Endothelial cell of umbilical vein (primary cell): ENCODE data around the gene SCGN. TPM values are rescaled to one million over a fixed set of nuclear protein-coding genes. Genes with fewer than 3 reads are reported as not detected.

ENCODE experiments used
- BruUV-seq: library from RNA; stranded (reverse); fragments of 400-500 nt; replicated peaks from 2 replicates; lab custom pipeline; 2021; lab: Mats Ljungman, UMichigan
- CTCF ChIA-PET: fragments of 300-600, 350-600 bp; sonication (Branson Sonifier 250); formaldehyde crosslinking; loops from one replicate; lab custom pipeline; 2021; ENCODE audit warnings: antibody characterized with exemption, inconsistent platforms; lab: Charles Lee
- POLR2A ChIA-PET: fragments of 300-600, 350-600 bp; sonication (Branson Sonifier 250); formaldehyde crosslinking; loops from one replicate; lab custom pipeline; 2021; ENCODE audit warnings: antibody characterized with exemption, inconsistent platforms; lab: Charles Lee
- DNase-seq: peaks from one replicate; pipeline ENCODE4 v3.0.0-alpha.2; 2011; ENCODE audit warnings: low read depth, low spot score
- FAIRE-seq: peaks from 2 replicates; lab custom pipeline; 2011; peaks lifted over from hg19 to GRCh38; lab: Jason Lieb, UNC
- H2AFZ ChIP-seq: 2 replicates; pipeline ENCODE4 v1.6.0; 2012; ENCODE audit warnings: low read depth, low read length, control low read depth, inconsistent platforms
- H3K27ac ChIP-seq: 2 replicates; pipeline ENCODE4 v1.5.1; 2011; ENCODE audit warnings: low read depth, mild to moderate bottlenecking, control low read depth, low read length, moderate library complexity; ENCODE audit not compliant: insufficient read depth
- H3K27me3 ChIP-seq, 2 experiments: 2 replicates each; pipeline versions ENCODE4 v1.6.0 to v1.6.1; 2011; ENCODE audit warnings: low read length in 2 of 2, mixed read lengths in 1 of 2; ENCODE audit not compliant: control insufficient read depth in 2 of 2, insufficient read depth in 2 of 2
- H3K36me3 ChIP-seq, 2 experiments: 2 replicates in 1 of 2; 3 replicates in 1 of 2; pipeline ENCODE4 v1.5.1; 2011; ENCODE audit warnings: low read length in 2 of 2, mild to moderate bottlenecking in 1 of 2, moderate library complexity in 1 of 2; ENCODE audit not compliant: control insufficient read depth in 2 of 2, insufficient read depth in 2 of 2; ENCODE audit errors: extremely low read depth in 1 of 2
- H3K4me1 ChIP-seq: 3 replicates; pipeline ENCODE4 v1.5.1; 2011; ENCODE audit warnings: mild to moderate bottlenecking, low read length; ENCODE audit not compliant: control insufficient read depth, insufficient read depth; ENCODE audit errors: extremely low read depth
- H3K4me2 ChIP-seq: 2 replicates; pipeline ENCODE4 v1.6.1; 2011; ENCODE audit warnings: low read length, control low read depth, mixed read lengths; ENCODE audit not compliant: insufficient read depth
- H3K4me3 ChIP-seq, 3 experiments: fragments of 200-600 bp in 1 of 3; sonication (generic), shearing (Covaris generic) in 1 of 3; replicated peaks in 1 of 3; 2 replicates each; pipeline ENCODE4 v1.5.1; 2011 to 2016; ENCODE audit warnings: control low read depth in 3 of 3, low read length in 3 of 3, mild to moderate bottlenecking in 2 of 3, inconsistent platforms in 1 of 3, low read depth in 1 of 3, moderate library complexity in 1 of 3; ENCODE audit not compliant: insufficient read depth in 1 of 3
- H3K79me2 ChIP-seq: 2 replicates; pipeline ENCODE4 v1.6.0; 2012; ENCODE audit warnings: low read length, inconsistent platforms; ENCODE audit not compliant: control insufficient read depth, insufficient read depth
- H3K9ac ChIP-seq: replicated peaks from 2 replicates; pipeline ENCODE3; 2011; ENCODE audit warnings: low read length, control low read depth; ENCODE audit not compliant: insufficient read depth; ENCODE audit errors: extremely low read depth
- H3K9me1 ChIP-seq: replicated peaks from 3 replicates; pipeline ENCODE4 v1.6.0; 2011; ENCODE audit warnings: mild to moderate bottlenecking, low read length; ENCODE audit not compliant: control insufficient read depth, insufficient read depth; ENCODE audit errors: extremely low read depth
- H3K9me3 ChIP-seq: replicated peaks from 2 replicates; pipeline ENCODE4 v1.5.1; 2012; ENCODE audit warnings: low read length, inconsistent platforms; ENCODE audit not compliant: control insufficient read depth, insufficient read depth
- H4K20me1 ChIP-seq: replicated peaks from 2 replicates; pipeline ENCODE3; 2011; ENCODE audit warnings: mild to moderate bottlenecking, low read length; ENCODE audit not compliant: control insufficient read depth, insufficient read depth; ENCODE audit errors: extremely low read depth
- CTCF ChIP-seq, 2 donors: IDR thresholded peaks; 1 replicate in 1 of 2; 2 replicates in 1 of 2; pipeline ENCODE4 v1.5.1; 2011; ENCODE audit warnings: low read length in 2 of 2, mild to moderate bottlenecking in 2 of 2, moderate library complexity in 2 of 2, control low read depth in 1 of 2, inconsistent platforms in 1 of 2, low read depth in 1 of 2; ENCODE audit not compliant: insufficient read depth in 1 of 2; ENCODE audit errors: extremely low read depth in 1 of 2
- EZH2 ChIP-seq: IDR thresholded peaks from 2 replicates; pipeline ENCODE4 v1.6.1; 2012; ENCODE audit warnings: borderline replicate concordance, low read depth, mild to moderate bottlenecking, moderate library complexity, low read length, inconsistent platforms; ENCODE audit not compliant: severe bottlenecking
- FOS ChIP-seq: IDR thresholded peaks from 2 replicates; pipeline ENCODE4 v1.6.1; 2011; ENCODE audit warnings: mild to moderate bottlenecking, low read length, moderate library complexity, borderline replicate concordance; ENCODE audit not compliant: insufficient read depth
- GATA2 ChIP-seq: IDR thresholded peaks from 2 replicates; pipeline ENCODE4 v1.7.0; 2011; ENCODE audit warnings: low read depth, mild to moderate bottlenecking, moderate library complexity, mixed read lengths, low read length; ENCODE audit not compliant: insufficient read length, insufficient read depth
- JUN ChIP-seq: IDR thresholded peaks from 2 replicates; pipeline ENCODE4 v1.6.1; 2011; ENCODE audit warnings: borderline replicate concordance, low read depth; ENCODE audit not compliant: insufficient read length, insufficient read depth
- MAX ChIP-seq: IDR thresholded peaks from 2 replicates; pipeline ENCODE4 v1.6.1; 2011; ENCODE audit not compliant: insufficient read depth, insufficient read length
- MYC ChIP-seq: IDR thresholded peaks from one replicate; pipeline ENCODE4 v1.6.1; 2011; ENCODE audit warnings: mild to moderate bottlenecking, low read depth, low read length
- POLR2A ChIP-seq: IDR thresholded peaks from 2 replicates; pipeline ENCODE4 v1.6.1; 2012; ENCODE audit warnings: low read depth, mild to moderate bottlenecking, control low read depth, low read length
- POLR2AphosphoS5 ChIP-seq: IDR thresholded peaks from 2 replicates; pipeline ENCODE4 v1.6.1; 2012; ENCODE audit warnings: low read depth, mild to moderate bottlenecking, control low read depth, low read length, moderate library complexity; ENCODE audit not compliant: insufficient read depth
- dilution Hi-C: fragments of 300-500 bp; cut with MboI; formaldehyde crosslinking; loops from one replicate; pipeline ENCODE4 v1.15.0; 2019; ENCODE audit warnings: low sequenced_read_pairs; ENCODE audit not compliant: extremely low pct_ligation_motif_present
- intact Hi-C: fragments of 100-400 bp; cut with micrococcal nuclease; formaldehyde crosslinking; loops from one replicate; pipeline ENCODE4 v1.10.0; 2022
- polyA plus RNA-seq, 4 experiments: library from polyadenylated mRNA; depleted of rRNA in 3 of 4; stranded (reverse) in 3 of 4; unstranded in 1 of 4; fragments of >200 nt; gene quantifications; 2 replicates each; pipeline versions ENCODE4 v1.2.1 to v1.2.3, GENCODE V29; 2011 to 2012; ENCODE audit warnings: missing spikeins in 1 of 4
- total RNA-seq: library from RNA; stranded (reverse); gene quantifications from 2 replicates; pipeline ENCODE4 v1.2.3, GENCODE V29; 2021

Gene SCGN
- total and polyA plus RNA-seq, 2 donors (not counting 3 experiments of a cell fraction or from before 2014, with no cell fraction given) = not detected

- FAIRE-seq = no peak
- H3K4me3 ChIP-seq = no peak overlapping the region
Observed at GRCh38 chr6:25640891-25641290, 11.1 kb upstream of the SCGN start.

DNA sequence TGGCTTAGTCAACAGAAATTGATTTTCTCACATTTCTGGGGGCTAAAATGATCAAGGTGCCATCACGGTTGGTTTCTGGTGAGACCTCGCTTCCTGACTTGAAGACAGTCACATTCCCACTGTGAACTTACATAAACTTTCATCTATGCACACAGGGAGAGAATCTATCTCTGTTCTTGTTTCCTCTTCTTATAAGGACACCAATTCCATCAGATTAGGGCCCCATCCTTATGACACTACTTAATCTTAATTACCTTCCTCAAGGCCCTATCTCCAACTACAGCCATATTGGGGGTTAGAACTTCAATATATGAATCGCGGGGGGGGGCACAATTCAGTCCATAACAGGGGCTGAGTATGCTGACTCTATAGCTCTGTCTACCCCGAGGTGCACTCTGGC, 10.6 kb upstream of the SCGN start:
- TF ChIP-seq CTCF (IDR thresholded peaks at IDR 0.05; ENCODE audit: extremely low read depth in 1 of 2, insufficient read depth in 1 of 2, low read depth in 1 of 2, low read length in 2 of 2) = no peak
- no peak for TF ChIP-seq MAX
- TF ChIP-seq MYC = no peak
- TF ChIP-seq POLR2A = no peak
- TF ChIP-seq FOS = no peak
- TF ChIP-seq POLR2AphosphoS5 = no peak
- TF ChIP-seq JUN = no peak
- no peak for TF ChIP-seq GATA2
- no peak for TF ChIP-seq EZH2
- FAIRE-seq = no peak

More at GRCh38 chr6:25640891-25641290, 11.1 kb upstream of the SCGN start:
- H3K27ac ChIP-seq = no peak overlapping the region
- no peak for DNase-seq
- CTCF ChIA-PET = interaction anchor here (0.6 to 1.3 kb wide), 2 partner anchors 14 to 77 kb away, joined by 3 read pairs; no protein-coding TSS in a partner anchor
- H3K27me3 ChIP-seq = no peaks in the 10 kb centered on the region
- intact Hi-C loops = no loop called here
- POLR2A ChIA-PET = no interaction called here
- TF ChIP-seq MYC (no peak), MAX (no peak), FOS (no peak), GATA2 (no peak), POLR2A (no peak), POLR2AphosphoS5 (no peak)
- no peaks in the 10 kb centered on the region for H3K79me2 ChIP-seq
- H2AFZ ChIP-seq = no peak overlapping the region
- no peaks in the 10 kb centered on the region for H3K4me1 ChIP-seq
- H3K9me3 ChIP-seq = no peaks in the 10 kb centered on the region
- no peaks in the 10 kb centered on the region for H4K20me1 ChIP-seq
- no peak overlapping the region for H3K4me2 ChIP-seq
- dilution Hi-C loops = no loop called here
- no peak overlapping the region for H3K9ac ChIP-seq
- no peaks in the 10 kb centered on the region for H3K36me3 ChIP-seq
- no TSS peak for BruUV-seq
- H3K9me1 ChIP-seq = no peaks in the 10 kb centered on the region

More for the DNA sequence above, 10.6 kb upstream of the SCGN start:
- Histone ChIP-seq H3K9me3 (no peaks in the 10 kb centered on the region), H3K4me2 (no peak overlapping the region), H3K79me2 (no peaks in the 10 kb centered on the region), H3K9me1 (no peaks in the 10 kb centered on the region), H3K4me3 (no peak overlapping the region), H3K36me3 (no peaks in the 10 kb centered on the region), H3K4me1 (no peaks in the 10 kb centered on the region), H4K20me1 (no peaks in the 10 kb centered on the region), H3K27me3 (no peaks in the 10 kb centered on the region), H3K27ac (no peak overlapping the region), H2AFZ (no peak overlapping the region), H3K9ac (no peak overlapping the region)
- dilution Hi-C loops = no loop called here
- POLR2A ChIA-PET = no interaction called here
- intact Hi-C loops = no loop called here
- CTCF ChIA-PET = interaction anchor here (0.6 to 1.3 kb wide), 2 partner anchors 15 to 77 kb away, joined by 3 read pairs; no protein-coding TSS in a partner anchor
- no TSS peak for BruUV-seq
- DNase-seq = no peak
